Neuronal stem cell (in vitro differentiated cells): ENCODE measurements around the gene KCNN2.

Experiments used
- DNase-seq: peaks from one replicate; pipeline ENCODE4 v3.0.0-alpha.2; 2013; ENCODE audit warnings: low spot score
- H2AFZ ChIP-seq: one replicate; pipeline ENCODE4 v1.6.1; 2013; ENCODE audit warnings: mild to moderate bottlenecking, low read length, inconsistent platforms
- H2AK5ac ChIP-seq: 2 replicates; pipeline ENCODE4 v1.6.1; 2013; ENCODE audit warnings: low read depth, mild to moderate bottlenecking, inconsistent platforms, low read length, moderate library complexity, mixed read lengths
- H2BK120ac ChIP-seq: 2 replicates; pipeline ENCODE4 v1.6.1; 2013; ENCODE audit warnings: low read depth, mild to moderate bottlenecking, inconsistent platforms, low read length, moderate library complexity, mixed read lengths
- H2BK12ac ChIP-seq: one replicate; pipeline ENCODE4 v1.6.1; 2013; ENCODE audit warnings: low read length, inconsistent platforms
- H2BK15ac ChIP-seq: 2 replicates; pipeline ENCODE4 v1.6.1; 2013; ENCODE audit warnings: mild to moderate bottlenecking, low read length, inconsistent platforms, mixed read lengths
- H2BK5ac ChIP-seq: one replicate; pipeline ENCODE4 v1.6.1; 2013; ENCODE audit warnings: inconsistent platforms, mild to moderate bottlenecking, low read length, moderate library complexity
- H3K14ac ChIP-seq: one replicate; pipeline ENCODE4 v1.6.1; 2013; ENCODE audit warnings: low read length, inconsistent platforms
- H3K18ac ChIP-seq: 2 replicates; pipeline ENCODE4 v1.6.1; 2013; ENCODE audit warnings: low read length, inconsistent platforms
- H3K23ac ChIP-seq: 2 replicates; pipeline ENCODE4 v1.6.1; 2013; ENCODE audit warnings: low read depth, mild to moderate bottlenecking, mixed read lengths, low read length, inconsistent platforms; ENCODE audit not compliant: poor library complexity
- H3K27ac ChIP-seq: replicated peaks from 3 replicates; pipeline ENCODE4 v1.5.1; 2013; ENCODE audit warnings: low read length, inconsistent platforms
- H3K27me3 ChIP-seq, 3 experiments: 2 replicates each; pipeline ENCODE4 v1.6.1; 2013; ENCODE audit warnings: low read length in 3 of 3, mild to moderate bottlenecking in 2 of 3, inconsistent platforms in 1 of 3, low read depth in 1 of 3, mixed read lengths in 1 of 3, moderate library complexity in 1 of 3; ENCODE audit not compliant: control insufficient read depth in 3 of 3, insufficient read depth in 3 of 3
- H3K36me3 ChIP-seq, 2 donors: replicated peaks in 1 of 2; 2 replicates each; pipeline ENCODE4 v1.6.1; 2013; ENCODE audit warnings: low read length in 2 of 2; ENCODE audit not compliant: control insufficient read depth in 2 of 2, insufficient read depth in 2 of 2
- H3K4ac ChIP-seq: 2 replicates; pipeline ENCODE4 v1.6.1; 2013; ENCODE audit warnings: inconsistent platforms, mild to moderate bottlenecking, low read length, moderate library complexity
- H3K4me1 ChIP-seq, 2 donors: 1 replicate in 1 of 2; 2 replicates in 1 of 2; pipeline ENCODE4 v1.6.1; 2013; ENCODE audit warnings: low read length in 2 of 2, low read depth in 1 of 2; ENCODE audit not compliant: control insufficient read depth in 2 of 2, insufficient read depth in 1 of 2
- H3K4me2 ChIP-seq: one replicate; pipeline ENCODE4 v1.6.1; 2013; ENCODE audit warnings: mild to moderate bottlenecking, low read length, inconsistent platforms; ENCODE audit not compliant: insufficient read depth, poor library complexity, severe bottlenecking
- H3K4me3 ChIP-seq, 2 donors: 2 replicates each; pipeline ENCODE4 v1.5.1; 2013; ENCODE audit warnings: low read length in 2 of 2, mild to moderate bottlenecking in 2 of 2, inconsistent platforms in 1 of 2, moderate library complexity in 1 of 2
- H3K79me1 ChIP-seq: one replicate; pipeline ENCODE4 v1.6.1; 2013; ENCODE audit warnings: low read depth, mild to moderate bottlenecking, inconsistent platforms, low read length, moderate library complexity
- H3K9ac ChIP-seq: one replicate; pipeline ENCODE4 v1.6.1; 2013; ENCODE audit warnings: mild to moderate bottlenecking, low read depth, low read length, inconsistent platforms; ENCODE audit not compliant: poor library complexity
- H3K9me3 ChIP-seq, 2 donors: replicated peaks in 1 of 2; 2 replicates each; pipeline versions ENCODE3 to v1.6.1; 2013; ENCODE audit warnings: low read length in 2 of 2, mild to moderate bottlenecking in 2 of 2, inconsistent platforms in 1 of 2, low read depth in 1 of 2, mixed read lengths in 1 of 2, moderate library complexity in 1 of 2; ENCODE audit not compliant: control insufficient read depth in 2 of 2, insufficient read depth in 1 of 2
- H4K8ac ChIP-seq: one replicate; pipeline ENCODE4 v1.6.1; 2013; ENCODE audit warnings: low read depth, mild to moderate bottlenecking, inconsistent platforms, low read length, moderate library complexity
- H4K91ac ChIP-seq: one replicate; pipeline ENCODE4 v1.6.1; 2013; ENCODE audit warnings: low read length, low read depth, mild to moderate bottlenecking, inconsistent platforms; ENCODE audit not compliant: poor library complexity
- WGBS, 2 donors: extraction: QIAGEN DNeasy Blood & Tissue Kit; methylation state at CpG; one replicate each; pipeline ENCODE4 v1.1.7; 2013; ENCODE audit warnings: missing lambda C conversion rate in 2 of 2, mixed read lengths in 1 of 2; ENCODE audit not compliant: insufficient read length in 2 of 2, insufficient replicate concordance in 1 of 2; ENCODE audit errors: extremely low coverage in 2 of 2; 5-methylcytosine and 5-hydroxymethylcytosine counted together

KCNN2 gene

GRCh38 chr5:114360816-114361723 lies 800 bp upstream of the KCNN2 start:
- Histone ChIP-seq H3K27ac (peak overlapping the region; percentile 79), H3K4me2 (peak overlapping the region; percentile 97), H3K14ac (peak overlapping the region; percentile 71), H2AK5ac (no peak overlapping the region), H4K8ac (peak overlapping the region; percentile 82), H3K4ac (no peak overlapping the region), H2BK15ac (peak overlapping the region; percentile 26), H4K91ac (no peak overlapping the region), H2BK12ac (peak overlapping the region; percentile 84), H3K4me3 (peak overlapping the region; percentile 70 to 96), H3K23ac (peak overlapping the region; percentile 85), H3K79me1 (peaks cover 3% of the 10 kb centered on the region), H2BK5ac (no peak overlapping the region), H3K4me1 (peaks cover 3% of the 10 kb centered on the region in 2 donors), H3K9ac (peak overlapping the region; percentile 95), H3K9me3 (no peaks in the 10 kb centered on the region), H3K27me3 (peaks cover 0 to 65% (median 12%) of the 10 kb centered on the region in 3 experiments), H2AFZ (peak overlapping the region; percentile 99), H3K36me3 (no peaks in the 10 kb centered on the region), H3K18ac (peak overlapping the region; percentile 96), H2BK120ac (peak overlapping the region; percentile 61)
- no CpG with 5 or more reads among the region's 78 CpGs for WGBS, 2 donors
- DNase-seq = peak; percentile 79

GRCh38 chr5:114362197-114362976 lies 517 bp downstream of the KCNN2 start:
- Histone ChIP-seq H3K14ac (peak overlapping the region; percentile 56), H4K8ac (no peak overlapping the region), H2BK12ac (no peak overlapping the region), H2AFZ (peak overlapping the region; percentile 99), H2AK5ac (no peak overlapping the region), H3K36me3 (no peaks in the 10 kb centered on the region), H3K79me1 (peaks cover 3% of the 10 kb centered on the region), H3K9me3 (no peaks in the 10 kb centered on the region), H3K27me3 (peaks cover 0 to 75% (median 12%) of the 10 kb centered on the region in 3 experiments), H3K18ac (peak overlapping the region; percentile 96), H2BK15ac (peak overlapping the region; percentile 81), H3K27ac (peak overlapping the region; percentile 75), H3K9ac (peak overlapping the region; percentile 97), H4K91ac (no peak overlapping the region), H3K4me3 (peak overlapping the region; percentile 70 to 96), H3K23ac (peak overlapping the region; percentile 93), H3K4me1 (peaks cover 3% of the 10 kb centered on the region in 2 donors), H2BK120ac (no peak overlapping the region), H3K4me2 (peak overlapping the region; percentile 98), H2BK5ac (peak overlapping the region; percentile 53), H3K4ac (peak overlapping the region; percentile 89)
- peak; percentile 75 for DNase-seq
- no CpG with 5 or more reads among the region's 87 CpGs for WGBS, 2 donors

- H3K9ac ChIP-seq = peak overlapping the region; percentile 97
- no peak overlapping the region for H4K8ac ChIP-seq
- H2BK120ac ChIP-seq = no peak overlapping the region
- no peak overlapping the region for H2BK5ac ChIP-seq
- peak overlapping the region; percentile 98 for H3K4me2 ChIP-seq
- H2BK12ac ChIP-seq = no peak overlapping the region
- DNase-seq = peak; percentile 11
- WGBS, 2 donors = no CpG with 5 or more reads among the region's 62 CpGs
- no peaks in the 10 kb centered on the region for H3K9me3 ChIP-seq
- peaks cover 3% of the 10 kb centered on the region in 2 donors for H3K4me1 ChIP-seq
- no peak overlapping the region for H2AK5ac ChIP-seq
- H3K27me3 ChIP-seq = peaks cover 0 to 77% (median 12%) of the 10 kb centered on the region in 3 experiments
- H3K14ac ChIP-seq = peak overlapping the region; percentile 56
- peak overlapping the region; percentile 81 for H2BK15ac ChIP-seq
- peaks cover 3% of the 10 kb centered on the region for H3K79me1 ChIP-seq
- no peak overlapping the region for H3K4ac ChIP-seq
- peak overlapping the region; percentile 93 for H3K23ac ChIP-seq
- peak overlapping the region; percentile 96 for H3K18ac ChIP-seq
- no peaks in the 10 kb centered on the region for H3K36me3 ChIP-seq
- no peak overlapping the region for H4K91ac ChIP-seq
- H2AFZ ChIP-seq = peak overlapping the region; percentile 99
- peak overlapping the region in 1 of 2 donors; percentile 96 for H3K4me3 ChIP-seq
- no peak overlapping the region for H3K27ac ChIP-seq
Observed at GRCh38 chr5:114362977-114363761, 1.3 kb downstream of the KCNN2 start.
